ENCODE results near the gene GTPBP1.

Gene GTPBP1

DNA sequence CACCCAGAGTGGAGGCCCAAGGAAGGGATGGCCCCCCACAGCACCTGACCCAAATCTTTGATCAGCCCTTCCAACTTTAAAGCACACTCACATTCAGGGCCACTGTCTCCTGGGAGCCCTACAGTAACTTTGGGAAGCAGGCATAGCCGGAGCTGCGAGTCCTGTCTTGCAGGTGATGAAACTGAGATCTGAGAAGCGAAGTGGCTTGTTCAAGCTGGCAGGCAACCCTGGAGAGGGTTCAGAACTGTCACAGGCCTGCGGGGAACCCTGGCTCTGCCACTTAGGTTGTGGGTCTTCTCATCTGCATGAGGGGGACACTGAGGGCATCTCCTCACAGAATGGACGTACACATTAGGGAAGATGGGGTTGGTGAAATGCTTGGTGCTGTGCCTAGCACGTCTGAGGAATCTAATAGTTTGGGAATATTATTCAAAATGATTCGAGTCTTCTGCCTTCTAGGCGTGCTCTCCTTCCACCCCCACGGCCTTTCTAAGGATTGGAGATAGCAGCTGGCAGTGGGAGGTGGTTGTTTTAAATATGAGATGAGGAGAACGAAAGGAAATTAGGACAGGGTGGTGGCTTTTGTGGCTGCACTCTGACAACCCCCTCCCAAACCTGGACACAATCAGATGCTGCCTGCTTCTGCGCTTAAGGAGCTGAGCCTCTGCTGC, 68.9 kb downstream of the GTPBP1 start:
- no peak for TF ChIP-seq CTCF (IDR thresholded peaks at IDR 0.05; ENCODE audit: borderline replicate concordance, insufficient read depth, low read depth, low read length)

GRCh38 chr22:38775656-38776055, 69.9 kb downstream of the GTPBP1 start:
- H3K4me3 ChIP-seq (ENCODE audit: low read depth, low read length): no peak overlapping the region
- TF ChIP-seq CTCF (IDR thresholded peaks at IDR 0.05; ENCODE audit: borderline replicate concordance, insufficient read depth, low read depth, low read length): no peak

More for the DNA sequence above, 68.9 kb downstream of the GTPBP1 start:
- no peak overlapping the region for H3K4me3 ChIP-seq (ENCODE audit: low read depth, low read length)

DNA sequence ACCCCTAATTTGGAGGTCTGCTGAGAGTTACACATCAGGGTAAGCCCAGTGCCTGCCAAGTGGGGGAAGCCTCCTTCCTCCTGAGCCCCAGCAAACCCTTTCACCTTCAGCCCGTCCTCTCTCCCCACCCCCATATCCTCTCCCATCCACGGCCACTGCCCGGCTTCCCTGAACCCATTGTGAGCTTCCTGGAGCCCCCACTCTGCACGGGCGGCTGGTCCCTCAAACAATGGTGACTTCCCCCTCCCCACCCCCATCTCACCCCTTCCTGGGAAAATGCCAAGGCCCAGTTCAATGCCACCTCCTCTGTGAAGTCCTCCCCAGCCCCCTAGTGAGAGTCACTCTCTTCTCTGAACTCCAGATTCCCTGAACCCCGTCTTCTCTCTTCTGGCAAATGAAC, 70.3 kb downstream of the GTPBP1 start:
- TF ChIP-seq CTCF (IDR thresholded peaks at IDR 0.05; ENCODE audit: borderline replicate concordance, insufficient read depth, low read depth, low read length): no peak
- no peak overlapping the region for H3K4me3 ChIP-seq (ENCODE audit: low read depth, low read length)

- no peak for TF ChIP-seq CTCF (IDR thresholded peaks at IDR 0.05; ENCODE audit: borderline replicate concordance, insufficient read depth, low read depth, low read length)
- H3K4me3 ChIP-seq (ENCODE audit: low read depth, low read length): no peak overlapping the region
These were observed 71.4 kb downstream of the GTPBP1 start for GRCh38 chr22:38777087-38777671.

GRCh38 chr22:38781033-38781432, 75.3 kb downstream of the GTPBP1 start:
- H3K4me3 ChIP-seq (ENCODE audit: low read depth, low read length): no peak overlapping the region
- TF ChIP-seq CTCF (IDR thresholded peaks at IDR 0.05; ENCODE audit: borderline replicate concordance, insufficient read depth, low read depth, low read length): no peak

- no peak overlapping the region for H3K4me3 ChIP-seq (ENCODE audit: low read depth, low read length)
- TF ChIP-seq CTCF (IDR thresholded peaks at IDR 0.05; ENCODE audit: borderline replicate concordance, insufficient read depth, low read depth, low read length): no peak
These were observed 76.8 kb downstream of the GTPBP1 start for GRCh38 chr22:38782402-38783094.
